ENCODE data around the gene KCNMB2.

Gene KCNMB2

DNA sequence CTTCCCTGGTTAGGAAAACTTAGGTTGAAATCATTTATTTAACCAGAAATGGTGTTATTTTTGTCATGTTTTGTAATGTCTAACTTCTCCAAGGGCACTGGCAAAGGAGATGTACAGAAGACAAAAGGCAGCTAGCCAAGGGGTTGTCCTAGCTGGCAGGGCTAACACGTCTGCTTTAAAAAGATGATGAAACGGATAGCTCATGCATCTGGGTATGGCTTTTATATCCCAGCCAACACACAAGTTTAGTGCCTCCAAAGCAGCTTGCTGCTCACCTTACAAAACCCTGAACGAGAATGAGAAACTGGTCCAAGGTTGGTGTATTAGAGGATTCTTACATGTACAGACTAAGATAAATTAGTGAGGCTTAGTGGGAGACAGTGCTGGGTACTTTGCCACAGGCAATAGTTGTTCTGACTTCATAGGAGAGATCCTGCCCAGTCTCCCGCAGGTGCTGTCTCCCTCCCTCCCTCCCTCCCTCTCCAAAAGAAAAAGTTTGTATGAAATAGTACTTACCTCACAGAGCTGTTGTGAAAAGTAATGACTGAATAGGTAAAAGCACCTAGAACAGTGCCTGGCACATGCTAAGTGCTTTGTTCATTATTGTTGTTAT, 47.8 kb downstream of the KCNMB2 start:
- DNase-seq, result no peak

DNA sequence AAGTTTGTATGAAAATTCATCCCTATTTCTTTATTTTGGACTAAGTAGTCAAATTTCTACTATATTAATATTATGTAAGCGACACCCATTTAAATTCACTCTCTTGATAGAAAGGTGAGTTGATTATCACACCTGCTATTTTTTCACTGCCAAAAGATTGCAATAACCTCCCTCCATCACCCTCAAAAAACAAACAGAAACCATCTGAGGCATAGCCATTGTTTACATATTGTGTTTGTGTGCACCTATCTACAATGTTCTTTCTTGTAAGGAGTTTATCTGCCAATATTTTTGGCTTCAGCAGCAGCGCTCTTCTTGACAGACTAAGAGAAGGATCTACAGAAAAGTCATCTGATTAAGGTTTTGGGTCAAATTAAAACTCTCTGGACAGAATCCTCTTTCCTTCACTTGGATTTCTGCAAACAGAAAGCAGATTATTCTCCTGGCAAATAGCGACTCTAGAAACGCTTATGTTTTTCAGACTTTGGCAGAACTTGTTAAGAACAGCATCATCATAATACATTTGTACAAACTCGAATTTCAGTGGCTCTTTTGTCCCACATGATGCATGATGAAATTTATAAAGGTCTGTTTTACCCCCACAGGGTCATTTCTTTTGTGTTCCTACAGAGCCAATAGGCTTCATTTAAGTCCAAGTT, 48.6 kb downstream of the KCNMB2 start:
- DNase-seq, result no peak

DNA sequence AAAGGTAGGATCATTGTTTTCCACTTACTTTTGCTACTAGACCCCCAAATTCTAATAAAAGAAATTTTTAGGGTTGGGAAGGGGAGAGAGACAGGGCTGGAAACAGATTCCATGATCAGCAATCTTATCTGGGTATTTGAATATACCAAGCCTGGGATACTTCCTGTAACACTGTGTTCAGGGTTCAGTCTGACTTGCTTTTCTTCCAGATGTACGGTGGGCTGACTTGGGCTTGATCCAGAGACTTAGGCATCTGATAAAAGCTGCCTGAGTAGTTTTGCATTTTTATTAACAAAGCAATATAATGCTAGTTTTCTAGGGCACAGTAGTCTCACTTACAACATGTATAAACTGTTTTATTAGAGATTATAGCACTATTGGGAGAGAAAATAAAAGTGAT, 49.2 kb downstream of the KCNMB2 start:
- no peak for DNase-seq

DNA sequence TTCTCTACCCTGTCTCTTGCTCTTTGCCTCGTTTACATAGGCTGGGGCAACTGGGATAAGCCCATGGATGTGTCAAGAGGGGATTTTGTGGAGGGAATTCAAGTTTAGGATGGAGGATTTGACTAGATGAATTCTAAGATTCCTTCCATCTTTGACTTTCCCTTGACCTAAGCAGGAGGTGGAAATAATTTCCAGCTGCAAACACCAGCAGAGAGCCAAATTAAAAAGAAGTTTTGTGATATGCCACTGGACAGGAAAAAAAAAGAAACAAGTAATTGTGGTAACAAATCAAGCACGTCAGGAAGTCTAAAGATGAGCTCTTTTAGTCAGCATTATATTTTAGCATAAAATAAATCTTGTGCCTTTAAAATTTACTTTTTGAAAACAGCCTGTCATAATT, 49.8 kb downstream of the KCNMB2 start:
- DNase-seq, result no peak

DNA sequence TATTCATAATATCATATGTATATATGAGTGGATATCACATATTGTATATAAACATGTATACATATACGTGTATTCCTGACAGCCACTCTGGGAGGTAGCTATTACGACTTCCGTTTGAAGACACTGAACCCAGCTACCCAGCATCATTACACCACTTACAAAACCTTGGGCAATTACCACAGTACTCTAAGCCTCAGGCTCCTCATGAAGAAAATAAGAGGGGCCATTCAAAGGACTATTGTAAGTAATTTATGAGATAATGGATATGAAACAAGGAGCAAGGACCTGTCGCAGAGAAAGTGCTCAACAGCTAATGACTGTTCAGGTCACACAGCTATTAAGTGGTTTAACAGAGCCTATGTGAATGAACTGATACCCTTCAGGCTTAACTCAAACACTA, 52.4 kb downstream of the KCNMB2 start:
- DNase-seq, result no peak

DNA sequence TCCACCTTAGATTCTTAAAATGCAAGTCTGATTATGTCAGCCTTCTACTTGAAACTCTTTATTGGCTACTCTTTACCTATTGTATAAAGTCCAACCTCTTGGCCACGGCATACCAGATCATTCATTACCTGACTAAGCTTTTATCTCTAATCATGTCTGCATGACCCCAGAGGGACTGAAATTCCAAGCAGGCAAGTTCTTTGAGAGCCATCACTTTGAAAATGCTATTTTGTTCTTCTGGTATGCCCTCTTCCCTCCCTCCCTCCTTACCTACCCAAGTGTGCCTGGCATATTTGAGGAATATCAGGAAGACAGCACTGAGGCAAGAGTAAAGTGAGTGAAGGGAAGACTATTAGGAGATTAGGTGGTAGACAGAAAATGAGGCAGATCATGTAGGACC, 57.5 kb downstream of the KCNMB2 start:
- DNase-seq, result no peak

DNA sequence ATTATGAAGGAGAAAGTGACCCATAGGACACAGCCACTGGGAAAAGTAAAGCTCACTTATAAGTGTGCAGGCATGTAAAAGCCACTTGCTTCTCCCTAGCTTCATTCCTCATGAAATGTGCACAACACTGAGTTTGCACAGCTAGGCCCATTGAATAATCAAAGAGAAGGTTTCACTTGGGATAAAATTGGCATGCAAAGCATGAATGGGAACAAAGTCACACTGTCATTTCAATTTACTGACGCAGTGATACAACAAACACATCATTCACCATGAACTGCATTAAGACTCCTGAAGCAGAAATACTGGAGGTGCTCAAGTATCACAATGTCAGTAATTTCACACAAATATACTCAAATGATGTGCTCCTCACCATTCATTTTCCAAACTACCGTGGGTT, 61.1 kb downstream of the KCNMB2 start:
- DNase-seq, result no peak

DNA sequence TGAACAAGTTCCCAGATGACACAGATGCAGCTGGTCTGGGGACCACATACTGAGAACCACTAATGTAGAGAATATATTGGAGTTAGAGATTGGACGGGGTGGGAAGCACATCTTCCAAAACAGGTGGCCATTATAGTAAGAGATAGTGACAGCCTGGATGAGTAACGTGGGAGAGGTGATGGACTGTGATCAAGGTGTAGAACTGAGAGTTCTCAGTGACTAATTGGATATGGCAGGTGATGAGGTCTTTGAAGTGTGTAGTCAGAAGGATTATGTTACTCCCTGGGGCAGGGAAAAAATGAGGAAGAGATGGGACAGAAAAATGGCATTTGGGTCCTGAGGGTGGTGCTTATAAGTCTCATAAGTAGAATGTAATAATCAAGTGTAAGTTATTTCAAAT, 66.6 kb downstream of the KCNMB2 start:
- no peak for DNase-seq

DNA sequence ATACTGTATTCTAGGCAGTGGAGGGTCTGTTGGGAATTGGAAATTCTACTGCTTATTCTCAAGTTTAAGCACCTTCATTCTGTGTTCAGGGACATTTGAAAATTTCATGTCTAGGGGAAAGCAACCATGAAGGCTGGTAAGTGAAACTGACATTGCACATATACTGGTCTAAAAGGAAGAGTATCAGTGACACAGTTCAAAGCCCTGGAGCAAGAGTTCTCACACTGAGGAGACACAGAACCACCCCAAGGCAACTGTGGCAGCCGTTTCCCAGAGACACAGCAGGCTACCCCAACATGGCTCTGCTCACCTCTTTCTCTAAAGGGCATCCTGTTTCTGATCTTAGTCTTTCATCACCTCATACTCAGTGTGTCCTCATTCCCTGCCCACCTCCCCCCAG, 67.5 kb downstream of the KCNMB2 start:
- no peak for DNase-seq

DNA sequence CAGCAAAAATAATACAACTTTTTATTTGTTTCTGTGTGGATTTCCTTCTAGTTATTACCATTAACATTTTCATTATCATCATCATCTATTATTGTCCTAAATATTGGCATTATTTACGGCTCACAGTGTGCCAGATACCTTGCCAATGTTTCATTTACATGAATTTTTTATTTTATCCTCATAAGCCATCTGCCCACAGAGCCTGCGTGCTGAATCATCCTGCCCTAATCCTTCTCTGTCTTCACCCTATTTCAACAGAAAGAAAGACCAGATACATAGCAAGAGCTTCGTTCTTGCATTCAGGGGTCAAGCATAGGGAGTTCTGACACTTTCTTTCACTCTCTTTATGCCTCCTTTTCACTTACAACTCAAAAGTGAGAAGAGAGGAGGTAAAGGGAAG, 82.0 kb downstream of the KCNMB2 start:
- no peak for DNase-seq

DNA sequence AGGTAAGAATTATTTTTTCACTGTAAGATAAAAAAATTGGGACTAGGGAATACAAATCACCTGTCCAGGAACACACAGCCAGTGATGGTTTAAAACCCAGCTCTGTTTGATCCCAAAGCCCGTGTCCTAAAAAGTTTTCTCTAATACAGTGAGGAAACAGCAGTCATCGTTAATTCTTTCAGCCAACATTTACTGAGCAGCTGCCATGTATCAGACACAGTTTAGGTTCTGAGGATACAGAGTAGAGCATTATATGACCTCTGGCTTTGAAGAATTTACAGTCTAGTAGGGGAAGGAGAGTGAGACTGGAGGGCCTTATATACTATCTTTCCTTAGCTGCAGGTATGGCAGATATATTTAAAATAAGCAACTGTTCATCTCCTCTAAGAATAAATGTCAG, 82.7 kb downstream of the KCNMB2 start:
- DNase-seq, result no peak

DNA sequence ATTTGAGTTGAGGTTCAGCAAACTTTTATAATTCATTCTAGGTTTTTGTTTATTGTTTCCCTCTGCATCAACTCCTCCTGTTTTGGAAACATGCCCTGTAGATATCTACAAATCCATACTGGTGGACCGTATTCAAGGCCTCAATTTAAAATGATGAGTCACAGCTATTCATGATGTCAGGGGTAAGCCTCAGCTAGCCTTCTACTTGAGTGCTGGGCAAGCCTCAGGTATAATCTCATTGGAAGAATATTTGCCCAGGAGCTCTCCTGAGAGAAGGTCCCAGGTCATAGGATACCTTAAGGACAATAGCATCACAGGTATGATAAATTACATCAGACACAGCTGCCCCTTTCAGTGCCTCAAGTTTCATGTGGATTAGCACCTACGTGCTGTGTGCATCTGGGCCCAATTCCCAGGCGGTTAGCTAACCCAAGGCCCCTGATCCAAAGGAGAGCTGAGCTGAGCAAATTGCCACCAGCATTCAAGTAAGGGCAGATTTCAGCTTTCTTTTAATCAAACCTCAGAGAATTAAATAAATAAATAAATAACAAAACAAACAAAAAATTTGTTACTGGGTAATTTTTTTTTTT, 87.5 kb downstream of the KCNMB2 start:
- DNase-seq, result no peak

DNA sequence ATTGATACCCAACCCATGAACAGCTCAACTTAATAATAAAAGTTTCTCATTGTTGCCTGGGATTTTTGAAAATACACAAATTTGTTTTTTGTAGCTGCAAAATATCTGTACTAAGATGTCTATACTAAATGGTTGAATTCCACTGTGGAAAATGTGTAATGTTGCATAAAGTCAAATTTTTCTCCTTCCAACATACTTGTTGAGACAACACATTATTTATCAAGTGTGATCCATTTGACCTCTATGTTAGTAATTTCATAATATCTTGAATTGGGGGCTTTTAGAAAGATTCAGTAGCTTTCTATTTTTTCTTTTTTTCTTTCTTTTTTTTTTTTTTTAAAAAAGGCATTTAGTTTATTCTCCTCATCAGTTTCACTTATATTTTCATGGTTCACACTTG, 88.0 kb downstream of the KCNMB2 start:
- no peak for DNase-seq

DNA sequence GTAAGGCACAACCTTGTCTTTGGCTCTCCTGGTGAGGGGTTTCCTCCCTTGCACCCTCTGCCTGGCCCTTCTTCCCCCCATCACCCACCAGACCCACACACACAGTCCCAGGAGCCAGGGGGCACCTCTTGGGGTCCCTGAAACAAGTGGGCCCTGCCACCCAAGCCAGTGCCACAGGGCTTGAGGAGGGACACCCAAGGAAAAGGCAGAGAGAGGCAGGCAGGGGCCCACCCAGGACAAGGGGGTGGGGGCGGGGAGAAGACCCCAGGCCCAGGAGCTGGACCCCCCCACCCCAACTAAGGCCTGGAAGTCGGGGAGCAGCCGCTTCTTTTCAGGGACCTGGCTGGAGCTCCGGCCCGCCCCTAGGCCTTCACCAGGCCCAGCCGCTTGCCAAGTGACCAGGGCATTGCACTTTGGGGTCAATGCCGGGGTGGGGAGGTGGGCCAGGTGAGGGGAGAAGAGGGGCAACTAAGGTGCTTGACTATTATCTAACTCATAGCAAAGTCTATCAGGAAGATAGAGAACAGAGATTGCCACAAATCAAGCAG, 88.9 kb downstream of the KCNMB2 start:
- DNase-seq, result no peak

DNA sequence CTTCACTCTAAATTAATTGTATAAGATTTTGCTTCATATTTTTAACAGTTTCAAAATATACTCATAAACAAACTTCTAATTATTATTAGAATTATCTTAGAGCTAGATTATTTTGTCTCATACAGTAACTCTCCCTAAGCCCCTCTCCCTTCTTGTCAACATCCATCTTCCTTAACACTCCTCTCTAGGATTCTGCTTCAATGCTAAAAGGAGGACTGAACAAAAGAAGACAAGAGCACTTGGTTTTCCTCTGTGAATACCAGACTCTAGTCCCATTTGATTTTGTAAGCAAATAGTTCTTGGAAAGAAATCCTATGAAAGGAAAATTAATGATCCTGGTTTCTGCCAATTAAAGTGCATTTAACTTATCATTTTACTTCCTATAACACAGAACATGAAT, 91.8 kb downstream of the KCNMB2 start:
- DNase-seq, result no peak

DNA sequence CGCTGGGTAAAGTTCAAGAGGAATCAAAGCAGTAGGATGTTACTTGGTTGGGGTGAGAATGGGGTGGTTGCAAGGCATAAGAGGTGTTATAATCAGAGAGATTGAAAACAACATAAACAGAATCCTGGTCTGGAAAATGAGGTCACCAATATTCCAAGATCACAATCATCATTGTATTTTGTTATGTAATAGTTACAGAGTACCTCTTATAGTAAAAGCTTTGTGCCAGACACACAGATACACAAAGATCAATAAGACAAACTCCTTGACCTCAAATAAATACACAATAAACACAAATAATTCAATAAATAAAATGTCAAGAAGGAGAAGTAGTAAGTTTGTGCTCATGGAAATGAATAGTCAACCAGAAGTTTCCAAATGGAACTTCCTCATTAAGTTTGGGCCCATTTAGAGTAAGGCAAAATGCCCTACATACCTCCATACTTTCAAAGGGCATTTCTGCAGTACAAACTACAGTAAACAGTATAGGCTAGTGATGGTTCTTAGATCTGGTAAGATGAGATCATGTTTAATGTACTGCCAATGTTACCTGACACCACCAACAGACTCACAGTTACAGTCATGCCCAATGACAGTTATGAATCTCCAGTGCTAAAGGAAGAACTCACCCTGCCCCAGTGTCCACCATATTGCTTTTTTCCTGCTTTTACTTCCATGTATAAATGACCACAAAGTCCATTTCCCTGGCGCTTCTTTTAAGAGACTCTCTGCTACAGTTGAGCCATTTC, 93.4 kb downstream of the KCNMB2 start:
- no peak for DNase-seq

DNA sequence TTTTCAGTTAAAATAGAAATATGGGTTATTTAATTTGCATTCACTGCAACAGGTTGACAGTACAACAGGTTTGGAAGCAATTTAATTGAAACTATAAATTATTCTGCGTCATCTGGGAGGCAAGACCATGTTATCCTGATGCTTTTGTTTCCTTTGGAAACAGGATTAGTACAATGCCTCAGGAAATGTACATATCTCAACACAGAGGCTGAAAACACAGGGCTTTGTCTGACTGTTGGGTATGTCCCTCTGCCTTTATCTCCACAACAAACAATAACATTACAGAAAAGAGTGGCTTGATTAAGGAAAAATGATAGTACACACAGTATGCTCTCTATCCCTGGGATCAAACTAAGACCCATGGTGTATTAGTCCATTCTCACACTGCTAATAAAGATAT, 95.7 kb downstream of the KCNMB2 start:
- DNase-seq, result no peak

DNA sequence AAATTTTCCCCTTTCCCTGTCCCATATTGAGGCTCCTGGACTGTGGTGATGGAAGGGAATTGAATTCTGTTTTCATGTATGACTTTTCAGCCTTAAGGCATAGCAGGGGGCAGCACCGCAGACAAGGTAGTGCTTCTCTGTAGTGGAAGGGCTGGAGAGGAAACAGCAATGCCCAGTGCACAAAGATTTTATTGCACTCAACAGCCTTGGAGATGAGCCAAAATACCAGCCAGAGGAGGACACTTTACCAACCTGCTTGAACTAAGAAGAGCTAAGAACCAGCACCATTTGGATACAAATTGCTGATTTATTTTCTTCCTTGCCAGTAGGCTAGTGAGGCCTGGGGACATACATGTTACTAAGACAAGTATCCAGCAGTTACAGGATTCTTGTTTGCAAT, 98.7 kb downstream of the KCNMB2 start:
- no peak for DNase-seq

DNA sequence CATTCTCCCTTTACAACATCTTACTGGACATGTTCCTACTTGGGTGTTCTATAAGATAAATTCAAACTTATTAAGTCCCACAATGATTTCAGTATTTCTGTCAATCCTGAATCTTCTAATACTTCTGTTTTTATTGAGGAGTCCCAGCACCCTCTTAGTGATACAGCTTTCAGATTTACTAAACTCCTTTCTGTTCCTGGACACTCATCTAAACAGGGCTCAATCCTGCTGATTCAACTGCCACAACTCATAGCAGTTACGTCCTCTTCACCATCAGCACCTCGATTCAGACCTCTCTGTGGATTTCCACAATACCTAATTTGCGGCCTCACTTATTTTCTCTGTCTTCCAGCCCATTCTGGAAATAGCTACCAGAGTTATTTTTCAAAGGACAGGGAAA, 101.6 kb downstream of the KCNMB2 start:
- no peak for DNase-seq

DNA sequence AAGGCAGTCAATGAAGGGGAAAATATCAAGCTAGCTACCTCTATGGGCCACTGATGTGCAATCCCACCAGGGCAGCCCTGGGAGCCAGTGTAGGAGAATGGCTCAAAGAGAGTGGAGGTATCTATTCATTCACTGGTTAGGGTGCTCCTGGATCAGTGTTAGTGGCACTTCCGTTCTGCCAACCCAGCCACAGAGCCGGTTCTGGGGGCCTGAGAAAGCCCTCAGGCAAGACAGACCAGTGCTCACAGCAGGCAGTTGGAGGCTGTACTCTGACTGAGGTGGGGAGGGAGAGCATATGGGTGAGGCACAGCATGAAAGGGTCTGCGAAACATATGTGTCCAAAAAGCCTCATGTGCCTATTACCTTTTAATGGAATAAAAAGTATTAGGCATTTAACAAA, 109.3 kb downstream of the KCNMB2 start:
- DNase-seq, result no peak

DNA sequence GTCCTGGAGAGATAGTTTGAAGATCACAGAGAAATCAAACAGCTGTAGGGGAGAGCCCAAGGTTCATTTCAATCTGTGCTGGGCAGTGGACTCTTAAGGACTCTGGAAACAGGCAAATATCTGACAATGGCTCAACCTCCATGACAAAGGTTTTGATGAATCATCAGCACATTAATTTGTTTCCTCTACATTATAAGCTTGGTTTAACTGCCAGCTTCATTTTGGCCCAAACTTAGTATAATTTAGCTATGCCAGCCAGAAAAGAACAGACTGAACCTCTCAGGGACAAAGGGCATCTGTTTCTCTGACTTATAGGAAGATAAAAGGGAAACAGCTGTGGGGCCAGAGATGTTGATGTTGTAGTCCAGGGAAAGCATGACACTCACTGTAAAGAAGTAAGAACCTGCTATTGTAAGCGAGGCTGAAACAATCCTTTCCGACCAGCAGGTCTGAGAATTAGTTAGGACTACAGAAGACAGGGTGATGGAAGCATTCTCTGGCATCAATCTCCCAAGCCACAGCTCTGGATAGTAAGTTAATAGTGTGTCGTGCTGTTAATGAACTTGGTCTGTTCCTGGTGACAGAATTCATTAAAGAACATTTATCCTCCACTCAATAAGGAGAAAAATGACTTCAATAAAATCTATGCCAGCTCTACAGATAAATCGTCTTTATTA, 110.1 kb downstream of the KCNMB2 start:
- no peak for DNase-seq

DNA sequence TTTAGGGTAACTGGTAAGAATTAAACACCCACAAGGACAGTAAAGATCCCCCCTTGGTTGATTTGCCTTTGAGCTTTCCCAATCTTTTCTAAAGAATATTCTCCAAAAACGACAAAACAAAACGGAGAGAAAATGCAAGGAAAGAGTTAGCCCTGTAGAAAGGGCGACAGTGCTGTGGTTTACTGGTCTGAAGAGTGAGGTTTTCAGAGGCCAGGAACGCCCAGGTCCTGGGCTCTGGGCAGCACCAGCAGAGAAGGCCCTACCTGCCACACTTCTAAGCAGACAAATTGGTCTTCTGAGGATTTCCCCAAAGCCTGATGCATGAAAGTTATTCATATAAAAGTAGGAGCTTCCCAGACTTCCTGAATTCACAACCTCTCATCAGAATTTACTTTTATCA, 119.3 kb downstream of the KCNMB2 start:
- no peak for DNase-seq

DNA sequence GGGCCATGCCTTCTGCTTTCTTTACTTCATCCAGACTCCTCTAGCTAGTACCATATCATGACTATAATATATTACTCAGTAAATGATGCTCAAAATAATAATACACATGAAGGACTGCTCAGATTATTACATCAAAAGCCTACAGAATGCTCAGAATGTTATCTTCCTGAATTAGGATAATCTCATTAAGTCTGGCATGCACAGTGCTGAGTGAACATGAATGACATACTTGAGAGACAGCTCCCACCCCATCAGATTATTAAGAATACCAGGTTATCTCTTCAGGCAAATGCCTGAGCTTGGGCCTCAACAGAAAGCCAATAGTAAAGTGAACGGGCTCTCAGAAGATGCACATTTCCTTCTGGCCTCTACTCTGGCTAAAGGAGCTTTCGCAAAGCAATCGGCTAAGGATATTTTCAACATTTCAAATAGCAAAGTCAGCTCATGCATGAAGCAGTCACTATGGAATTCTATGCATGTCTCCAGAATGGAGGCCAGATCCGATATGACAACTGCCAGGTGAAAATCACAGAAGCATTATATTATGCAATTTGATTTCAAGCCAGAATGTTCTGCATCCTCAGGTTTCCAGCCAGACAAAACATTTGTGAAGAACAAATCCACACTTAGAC, 122.6 kb downstream of the KCNMB2 start:
- DNase-seq, result no peak
